Ascending aorta (tissue), 2 donors: ENCODE measurements around the gene HIVEP3. TPM values are rescaled to one million over a fixed set of nuclear protein-coding genes. Genes with fewer than 3 reads are reported as not detected.

Experiments
- DNase-seq, 2 donors: peaks; one replicate each; pipeline ENCODE4 v3.0.0-alpha.2; 2019; ENCODE audit warnings: low spot score in 2 of 2
- H3K27ac ChIP-seq, 2 donors: fragments of 200-600 bp; sonication (generic); one replicate each; pipeline ENCODE4 v1.5.1; 2016 to 2017; ENCODE audit warnings: mild to moderate bottlenecking in 1 of 2
- H3K27me3 ChIP-seq: fragments of 200-600 bp; sonication (generic); one replicate; pipeline ENCODE4 v1.5.1; 2017
- H3K36me3 ChIP-seq, 2 donors: fragments of 200-600 bp; sonication (generic); one replicate each; pipeline ENCODE4 v1.5.1; 2016
- H3K4me1 ChIP-seq, 2 donors: fragments of 200-600 bp; sonication (generic); one replicate each; pipeline ENCODE4 v1.5.1; 2016 to 2017; ENCODE audit warnings: mild to moderate bottlenecking in 1 of 2
- H3K4me3 ChIP-seq, 2 donors: fragments of 200-600 bp; sonication (generic); one replicate each; pipeline ENCODE4 v1.5.1; 2016 to 2017; ENCODE audit warnings: mild to moderate bottlenecking in 1 of 2
- H3K9me3 ChIP-seq, 2 donors: fragments of 200-600 bp; sonication (generic); one replicate each; pipeline ENCODE4 v1.5.1; 2016
- CTCF ChIP-seq, 3 experiments: fragments of 200-600 bp in 2 of 3; fragments of 450-650 bp in 1 of 3; sonication (generic) in 2 of 3; IDR thresholded peaks; one replicate each; pipeline ENCODE4 v1.5.1; 2016 to 2019; ENCODE audit warnings: antibody characterized with exemption in 3 of 3, mild to moderate bottlenecking in 1 of 3, moderate library complexity in 1 of 3
- intact Hi-C: fragments of 100-400 bp; cut with DNase I; formaldehyde crosslinking; loops from one replicate; pipeline ENCODE4 v1.15.1; 2023
- total RNA-seq: library from RNA; depleted of rRNA; stranded (reverse); fragments of >200 nt; gene quantifications from one replicate; pipeline ENCODE4 v1.1.0, GENCODE V29; 2016

Gene HIVEP3
- total RNA-seq, 1 donor from 2014 or later: 0.32 TPM

- Histone ChIP-seq H3K27me3 (no peaks in the 10 kb centered on the region), H3K9me3 (no peaks in the 10 kb centered on the region), H3K36me3 (no peaks in the 10 kb centered on the region), H3K4me1 (peaks cover 0 to 5% of the 10 kb centered on the region in 2 donors), H3K4me3 (no peak overlapping the region), H3K27ac (no peak overlapping the region)
- intact Hi-C loops: no loop called here
- TF ChIP-seq CTCF (IDR thresholded peaks at IDR 0.05): no peak
- DNase-seq: no peak
Measured at GRCh38 chr1:41816061-41816460, 102.7 kb downstream of the HIVEP3 start.

- Histone ChIP-seq H3K4me1 (peaks cover 0 to 5% of the 10 kb centered on the region in 2 donors), H3K4me3 (no peak overlapping the region), H3K9me3 (no peaks in the 10 kb centered on the region), H3K27me3 (no peaks in the 10 kb centered on the region), H3K36me3 (no peaks in the 10 kb centered on the region), H3K27ac (peak overlapping the region in 1 of 2 donors; percentile 64)
- no peak for TF ChIP-seq CTCF (IDR thresholded peaks at IDR 0.05)
- DNase-seq: peak in 1 of 2 donors; percentile 74
- intact Hi-C loops: no loop called here
Measured at GRCh38 chr1:41813755-41814745, 104.7 kb downstream of the HIVEP3 start.

- no peak for TF ChIP-seq CTCF (IDR thresholded peaks at IDR 0.05)
- Histone ChIP-seq H3K9me3 (no peaks in the 10 kb centered on the region), H3K27me3 (no peaks in the 10 kb centered on the region), H3K36me3 (no peaks in the 10 kb centered on the region), H3K4me3 (no peak overlapping the region), H3K27ac (peak overlapping the region in 1 of 2 donors; percentile 64), H3K4me1 (peaks cover 0 to 5% of the 10 kb centered on the region in 2 donors)
- intact Hi-C loops: no loop called here
- no peak for DNase-seq
Measured at GRCh38 chr1:41813226-41813625, 105.5 kb downstream of the HIVEP3 start.

- intact Hi-C loops: no loop called here
- no peaks in the 10 kb centered on the region for H3K9me3 ChIP-seq
- H3K4me3 ChIP-seq: no peak overlapping the region
- H3K36me3 ChIP-seq: no peaks in the 10 kb centered on the region
- no peak overlapping the region for H3K27ac ChIP-seq
- no peak for DNase-seq
- TF ChIP-seq CTCF (IDR thresholded peaks at IDR 0.05): no peak
- peaks cover 0 to 5% of the 10 kb centered on the region in 2 donors for H3K4me1 ChIP-seq
- H3K27me3 ChIP-seq: no peaks in the 10 kb centered on the region
Measured at GRCh38 chr1:41812453-41812852, 106.3 kb downstream of the HIVEP3 start.

GRCh38 chr1:41812051-41812450 lies 106.7 kb downstream of the HIVEP3 start:
- H3K27ac ChIP-seq: no peak overlapping the region
- no peak for DNase-seq
- no peak overlapping the region for H3K4me3 ChIP-seq
- no peaks in the 10 kb centered on the region for H3K9me3 ChIP-seq
- H3K36me3 ChIP-seq: no peaks in the 10 kb centered on the region
- intact Hi-C loops: no loop called here
- no peaks in the 10 kb centered on the region for H3K27me3 ChIP-seq
- H3K4me1 ChIP-seq: peaks cover 0 to 5% of the 10 kb centered on the region in 2 donors
- TF ChIP-seq CTCF (IDR thresholded peaks at IDR 0.05): peak in 2 of 3 experiments; percentile 10 to 39
